SK-N-SH (cell line): Measurements from ENCODE around the gene YAP1. TPM values are rescaled to one million over a fixed set of nuclear protein-coding genes. Genes with fewer than 3 reads are reported as not detected.

Experiments used
- CTCF ChIA-PET: fragments of 300-600, 350-600 bp; formaldehyde crosslinking; extraction: SDS; loops from one replicate; lab custom pipeline; 2021; lab: Yijun Ruan, JAX
- POLR2A ChIA-PET: fragments of 350-600 bp; sonication (Branson Sonifier 250); formaldehyde crosslinking; extraction: SDS; loops from one replicate; lab custom pipeline; 2020; ENCODE audit warnings: antibody characterized with exemption, inconsistent platforms; lab: Yijun Ruan, JAX
- DNase-seq: peaks from one replicate; pipeline ENCODE4 v3.0.0; 2012
- H2AFZ ChIP-seq: fragments of 200-600 bp; sonication (generic); 2 replicates; pipeline ENCODE4 v1.8.1; 2016; ENCODE audit warnings: antibody characterized with exemption, mild to moderate bottlenecking, low read depth
- H3F3A ChIP-seq: fragments of 200-600 bp; sonication (generic); replicated peaks from 2 replicates; pipeline ENCODE3; 2016; ENCODE audit warnings: antibody characterized with exemption, mild to moderate bottlenecking; ENCODE audit not compliant: insufficient read depth
- H3K27ac ChIP-seq, 2 experiments: fragments of 200-500 bp in 1 of 2; fragments of 200-600 bp in 1 of 2; sonication (Bioruptor generic) in 1 of 2; sonication (generic), shearing (Covaris generic) in 1 of 2; 2 replicates each; pipeline versions ENCODE4 v1.5.1 to v1.6.1; 2014 to 2016; ENCODE audit warnings: low read depth in 2 of 2, inconsistent platforms in 1 of 2, low read length in 1 of 2, mild to moderate bottlenecking in 1 of 2, mixed read lengths in 1 of 2
- H3K27me3 ChIP-seq: fragments of 200-600 bp; sonication (generic), shearing (Covaris generic); 2 replicates; pipeline ENCODE4 v1.6.1; 2016; ENCODE audit warnings: mixed run types; ENCODE audit not compliant: insufficient read depth
- H3K36me3 ChIP-seq, 2 experiments: fragments of 200-500 bp in 1 of 2; fragments of 200-600 bp in 1 of 2; sonication (Bioruptor generic) in 1 of 2; sonication (generic) in 1 of 2; replicated peaks in 1 of 2; 2 replicates each; pipeline versions ENCODE3 to v1.5.1; 2014 to 2016; ENCODE audit warnings: low read length in 1 of 2, mild to moderate bottlenecking in 1 of 2; ENCODE audit not compliant: insufficient read depth in 2 of 2, control insufficient read depth in 1 of 2
- H3K4me1 ChIP-seq, 2 experiments: fragments of 200-500 bp in 1 of 2; fragments of 200-600 bp in 1 of 2; sonication (Bioruptor generic) in 1 of 2; sonication (generic), shearing (Covaris generic) in 1 of 2; 2 replicates each; pipeline versions ENCODE4 v1.5.1 to v1.6.1; 2014 to 2016; ENCODE audit warnings: low read depth in 1 of 2, low read length in 1 of 2, mixed run types in 1 of 2; ENCODE audit not compliant: insufficient read depth in 2 of 2, control insufficient read depth in 1 of 2
- H3K4me2 ChIP-seq: fragments of 200-600 bp; sonication (generic), shearing (Covaris generic); 2 replicates; pipeline ENCODE4 v1.6.1; 2017; ENCODE audit warnings: mixed run types
- H3K4me3 ChIP-seq, 2 experiments: fragments of 200-500 bp in 1 of 2; fragments of 200-600 bp in 1 of 2; sonication (Bioruptor generic) in 1 of 2; sonication (generic), shearing (Covaris generic) in 1 of 2; 2 replicates each; pipeline versions ENCODE4 v1.5.1 to v1.8.1; 2014 to 2016; ENCODE audit warnings: low read depth in 2 of 2, inconsistent platforms in 1 of 2, low read length in 1 of 2, mild to moderate bottlenecking in 1 of 2, mixed read lengths in 1 of 2, moderate library complexity in 1 of 2
- H3K79me2 ChIP-seq: fragments of 200-600 bp; sonication (generic); 2 replicates; pipeline ENCODE4 v1.8.1; 2017; ENCODE audit warnings: mild to moderate bottlenecking; ENCODE audit not compliant: insufficient read depth
- H3K9ac ChIP-seq: fragments of 200-600 bp; sonication (generic); 2 replicates; pipeline ENCODE4 v1.6.1; 2017; ENCODE audit warnings: mixed run types
- H3K9me2 ChIP-seq: fragments of 200-600 bp; sonication (generic); 2 replicates; pipeline ENCODE4 v1.6.1; 2017; ENCODE audit warnings: mixed run types
- H3K9me3 ChIP-seq: fragments of 200-600 bp; sonication (generic); 2 replicates; pipeline ENCODE4 v1.6.1; 2017; ENCODE audit warnings: mixed run types, mild to moderate bottlenecking, moderate library complexity
- H4K20me1 ChIP-seq: fragments of 200-600 bp; sonication (generic); 2 replicates; pipeline ENCODE4 v1.6.1; 2017; ENCODE audit warnings: mild to moderate bottlenecking, mixed run types; ENCODE audit not compliant: insufficient read depth
- CTCF ChIP-seq: fragments of 200-600 bp; sonication (generic); IDR thresholded peaks from 2 replicates; pipeline ENCODE4 v1.6.1; 2017; ENCODE audit warnings: antibody characterized with exemption, mild to moderate bottlenecking, moderate library complexity
- FOXJ3 ChIP-seq: sonication (generic); formaldehyde crosslinking; IDR thresholded peaks from 2 replicates; pipeline ENCODE4 v1.5.1; 2020; ENCODE audit warnings: mild to moderate bottlenecking, missing genetic modification reagents
- RXRA ChIP-seq: IDR thresholded peaks from 2 replicates; pipeline ENCODE4 v1.4.0; 2012; ENCODE audit warnings: low read depth, mild to moderate bottlenecking, borderline replicate concordance
- ZBTB33 ChIP-seq: IDR thresholded peaks from 2 replicates; pipeline ENCODE4 v1.4.0; 2012; ENCODE audit warnings: low read depth, borderline replicate concordance
- WGBS: methylation state at CpG from one replicate; pipeline ENCODE4 v1.1.6; 2017; ENCODE audit warnings: low lambda C conversion rate; 5-methylcytosine and 5-hydroxymethylcytosine counted together
- polyA plus RNA-seq, 3 experiments: library from polyadenylated mRNA; depleted of rRNA; stranded (reverse); fragments of >200 nt; gene quantifications; 2 replicates each; pipeline ENCODE4 v1.2.3, GENCODE V29; 2012

Gene YAP1
- polyA plus RNA-seq, 1 of the 3 experiments (the other 2 are of a cell fraction) = 53.2 TPM

GRCh38 chr11:102144357-102145355 lies 34.4 kb downstream of the YAP1 start:
- no peaks in the 10 kb centered on the region for H3K9me2 ChIP-seq
- peak overlapping the region in 1 of 2 experiments; percentile 33; a peak in 2 of 4 replicates for H3K27ac ChIP-seq
- TF ChIP-seq FOXJ3 (CRISPR knock-in tag) (no peak), RXRA (peak; percentile 37; the same call in 1 of the 2 replicates)
- TF ChIP-seq, all 33 proteins: peak for 1
- CTCF ChIA-PET = no interaction called here
- Histone ChIP-seq H3K79me2 (peaks cover 100% of the 10 kb centered on the region), H3K4me3 (no peak overlapping the region), H4K20me1 (peaks cover 58% of the 10 kb centered on the region), H3K9me3 (no peaks in the 10 kb centered on the region), H3K9ac (no peak overlapping the region; the same call in 1 of the 2 replicates), H3K36me3 (peaks cover 0 to 24% of the 10 kb centered on the region in 2 experiments), H3K27me3 (no peaks in the 10 kb centered on the region), H3F3A (peaks cover 29% of the 10 kb centered on the region), H3K4me1 (peaks cover 0 to 49% of the 10 kb centered on the region in 2 experiments; a peak in 2 of 4 replicates), H2AFZ (no peak overlapping the region), H3K4me2 (no peak overlapping the region)
- no peak for DNase-seq
- 27% methylated on average over 4 of the region's 4 CpGs for WGBS
- POLR2A ChIA-PET = interaction anchor here (0.6 kb wide), 1 partner anchor 172 kb away, joined by 3 read pairs; no protein-coding TSS in a partner anchor

GRCh38 chr11:102147015-102147414 lies 36.8 kb downstream of the YAP1 start:
- Histone ChIP-seq H3K27ac (0 out of 4 replicates have a peak overlapping the region, but pooled peaks of 1 of the 2 experiments have one; percentile 1), H3K4me2 (no peak overlapping the region), H2AFZ (no peak overlapping the region), H3K9ac (no peak overlapping the region), H3K27me3 (no peaks in the 10 kb centered on the region), H3K9me3 (no peaks in the 10 kb centered on the region), H3F3A (peaks cover 18% of the 10 kb centered on the region), H3K36me3 (peaks cover 0 to 35% of the 10 kb centered on the region in 2 experiments), H3K4me3 (no peak overlapping the region), H4K20me1 (peaks cover 77% of the 10 kb centered on the region), H3K79me2 (peaks cover 100% of the 10 kb centered on the region), H3K9me2 (no peaks in the 10 kb centered on the region), H3K4me1 (peaks cover 0 to 35% of the 10 kb centered on the region in 2 experiments; a peak in 2 of 4 replicates)
- WGBS = 56% methylated on average over 4 of the region's 4 CpGs
- ChIA-PET CTCF (interaction anchor here (1.0 kb wide), 1 partner anchor 27 kb away, joined by 3 read pairs; no protein-coding TSS in a partner anchor), POLR2A (no interaction called here)
- TF ChIP-seq CTCF = 0 out of 2 replicates have a peak, but pooled peaks have one; percentile 13
- TF ChIP-seq ZBTB33 = no peak
- no peak for DNase-seq
